Neuronal stem cell (in vitro differentiated cells): Measurements from ENCODE around the gene KIF3B.
A peak's percentile ranks its signal among the peaks of the same experiment; 100 is the strongest.

Experiments
- DNase-seq: peaks from one replicate; pipeline ENCODE4 v3.0.0-alpha.2; 2013; ENCODE audit warnings: low spot score
- H2AFZ ChIP-seq: one replicate; pipeline ENCODE4 v1.6.1; 2013; ENCODE audit warnings: mild to moderate bottlenecking, low read length, inconsistent platforms
- H2AK5ac ChIP-seq: 2 replicates; pipeline ENCODE4 v1.6.1; 2013; ENCODE audit warnings: low read depth, mild to moderate bottlenecking, inconsistent platforms, low read length, moderate library complexity, mixed read lengths
- H2BK120ac ChIP-seq: 2 replicates; pipeline ENCODE4 v1.6.1; 2013; ENCODE audit warnings: low read depth, mild to moderate bottlenecking, inconsistent platforms, low read length, moderate library complexity, mixed read lengths
- H2BK12ac ChIP-seq: one replicate; pipeline ENCODE4 v1.6.1; 2013; ENCODE audit warnings: low read length, inconsistent platforms
- H2BK15ac ChIP-seq: 2 replicates; pipeline ENCODE4 v1.6.1; 2013; ENCODE audit warnings: mild to moderate bottlenecking, low read length, inconsistent platforms, mixed read lengths
- H2BK5ac ChIP-seq: one replicate; pipeline ENCODE4 v1.6.1; 2013; ENCODE audit warnings: inconsistent platforms, mild to moderate bottlenecking, low read length, moderate library complexity
- H3K14ac ChIP-seq: one replicate; pipeline ENCODE4 v1.6.1; 2013; ENCODE audit warnings: low read length, inconsistent platforms
- H3K18ac ChIP-seq: 2 replicates; pipeline ENCODE4 v1.6.1; 2013; ENCODE audit warnings: low read length, inconsistent platforms
- H3K23ac ChIP-seq: 2 replicates; pipeline ENCODE4 v1.6.1; 2013; ENCODE audit warnings: low read depth, mild to moderate bottlenecking, mixed read lengths, low read length, inconsistent platforms; ENCODE audit not compliant: poor library complexity
- H3K27ac ChIP-seq: replicated peaks from 3 replicates; pipeline ENCODE4 v1.5.1; 2013; ENCODE audit warnings: low read length, inconsistent platforms
- H3K27me3 ChIP-seq, 3 experiments: 2 replicates each; pipeline ENCODE4 v1.6.1; 2013; ENCODE audit warnings: low read length in 3 of 3, mild to moderate bottlenecking in 2 of 3, inconsistent platforms in 1 of 3, low read depth in 1 of 3, mixed read lengths in 1 of 3, moderate library complexity in 1 of 3; ENCODE audit not compliant: control insufficient read depth in 3 of 3, insufficient read depth in 3 of 3
- H3K36me3 ChIP-seq, 2 donors: replicated peaks in 1 of 2; 2 replicates each; pipeline ENCODE4 v1.6.1; 2013; ENCODE audit warnings: low read length in 2 of 2; ENCODE audit not compliant: control insufficient read depth in 2 of 2, insufficient read depth in 2 of 2
- H3K4ac ChIP-seq: 2 replicates; pipeline ENCODE4 v1.6.1; 2013; ENCODE audit warnings: inconsistent platforms, mild to moderate bottlenecking, low read length, moderate library complexity
- H3K4me1 ChIP-seq, 2 donors: 1 replicate in 1 of 2; 2 replicates in 1 of 2; pipeline ENCODE4 v1.6.1; 2013; ENCODE audit warnings: low read length in 2 of 2, low read depth in 1 of 2; ENCODE audit not compliant: control insufficient read depth in 2 of 2, insufficient read depth in 1 of 2
- H3K4me2 ChIP-seq: one replicate; pipeline ENCODE4 v1.6.1; 2013; ENCODE audit warnings: mild to moderate bottlenecking, low read length, inconsistent platforms; ENCODE audit not compliant: insufficient read depth, poor library complexity, severe bottlenecking
- H3K4me3 ChIP-seq, 2 donors: 2 replicates each; pipeline ENCODE4 v1.5.1; 2013; ENCODE audit warnings: low read length in 2 of 2, mild to moderate bottlenecking in 2 of 2, inconsistent platforms in 1 of 2, moderate library complexity in 1 of 2
- H3K79me1 ChIP-seq: one replicate; pipeline ENCODE4 v1.6.1; 2013; ENCODE audit warnings: low read depth, mild to moderate bottlenecking, inconsistent platforms, low read length, moderate library complexity
- H3K9ac ChIP-seq: one replicate; pipeline ENCODE4 v1.6.1; 2013; ENCODE audit warnings: mild to moderate bottlenecking, low read depth, low read length, inconsistent platforms; ENCODE audit not compliant: poor library complexity
- H3K9me3 ChIP-seq, 2 donors: replicated peaks in 1 of 2; 2 replicates each; pipeline versions ENCODE3 to v1.6.1; 2013; ENCODE audit warnings: low read length in 2 of 2, mild to moderate bottlenecking in 2 of 2, inconsistent platforms in 1 of 2, low read depth in 1 of 2, mixed read lengths in 1 of 2, moderate library complexity in 1 of 2; ENCODE audit not compliant: control insufficient read depth in 2 of 2, insufficient read depth in 1 of 2
- H4K8ac ChIP-seq: one replicate; pipeline ENCODE4 v1.6.1; 2013; ENCODE audit warnings: low read depth, mild to moderate bottlenecking, inconsistent platforms, low read length, moderate library complexity
- H4K91ac ChIP-seq: one replicate; pipeline ENCODE4 v1.6.1; 2013; ENCODE audit warnings: low read length, low read depth, mild to moderate bottlenecking, inconsistent platforms; ENCODE audit not compliant: poor library complexity
- WGBS, 2 donors: extraction: QIAGEN DNeasy Blood & Tissue Kit; methylation state at CpG; one replicate each; pipeline ENCODE4 v1.1.7; 2013; ENCODE audit warnings: missing lambda C conversion rate in 2 of 2, mixed read lengths in 1 of 2; ENCODE audit not compliant: insufficient read length in 2 of 2, insufficient replicate concordance in 1 of 2; ENCODE audit errors: extremely low coverage in 2 of 2; 5-methylcytosine and 5-hydroxymethylcytosine counted together

The KIF3B gene

GRCh38 chr20:32359633-32360332 lies 82.3 kb downstream of the KIF3B start:
- no peak overlapping the region for H2BK5ac ChIP-seq
- no peak overlapping the region for H3K18ac ChIP-seq
- peaks cover 0 to 10% of the 10 kb centered on the region in 2 donors for H3K4me1 ChIP-seq
- peaks cover 0 to 12% of the 10 kb centered on the region in 2 donors for H3K36me3 ChIP-seq
- no peak overlapping the region for H4K8ac ChIP-seq
- peak overlapping the region; percentile 60 for H3K4me2 ChIP-seq
- H4K91ac ChIP-seq = no peak overlapping the region
- no peak overlapping the region for H2BK15ac ChIP-seq
- peak overlapping the region; percentile 87 to 88 for H3K4me3 ChIP-seq
- H3K14ac ChIP-seq = no peak overlapping the region
- no peak overlapping the region for H3K27ac ChIP-seq
- DNase-seq = no peak
- no peak overlapping the region for H2AK5ac ChIP-seq
- no peaks in the 10 kb centered on the region for H3K9me3 ChIP-seq
- H3K27me3 ChIP-seq = no peaks in the 10 kb centered on the region
- no peak overlapping the region for H2BK12ac ChIP-seq
- no CpG with 5 or more reads among the region's 11 CpGs for WGBS, 2 donors
- H3K4ac ChIP-seq = no peak overlapping the region
- peaks cover 2% of the 10 kb centered on the region for H3K79me1 ChIP-seq
- H2BK120ac ChIP-seq = no peak overlapping the region
- H2AFZ ChIP-seq = no peak overlapping the region
- H3K23ac ChIP-seq = no peak overlapping the region
- peak overlapping the region; percentile 82 for H3K9ac ChIP-seq

- Histone ChIP-seq H3K4me1 (peaks cover 0 to 10% of the 10 kb centered on the region in 2 donors), H3K4me3 (peak overlapping the region in 1 of 2 donors; percentile 87), H2BK15ac (no peak overlapping the region), H4K91ac (no peak overlapping the region), H3K27me3 (no peaks in the 10 kb centered on the region), H3K9ac (no peak overlapping the region), H3K14ac (no peak overlapping the region), H3K27ac (no peak overlapping the region), H2AFZ (no peak overlapping the region), H2AK5ac (no peak overlapping the region), H3K36me3 (peaks cover 0 to 14% of the 10 kb centered on the region in 2 donors), H3K9me3 (no peaks in the 10 kb centered on the region), H2BK12ac (no peak overlapping the region), H3K4ac (no peak overlapping the region), H2BK120ac (no peak overlapping the region), H3K23ac (no peak overlapping the region), H2BK5ac (no peak overlapping the region), H3K4me2 (no peak overlapping the region), H3K18ac (no peak overlapping the region), H4K8ac (no peak overlapping the region), H3K79me1 (peaks cover 2% of the 10 kb centered on the region)
- DNase-seq = no peak
- no CpG with 5 or more reads among the region's 5 CpGs for WGBS, 2 donors
Measured at GRCh38 chr20:32360333-32360634, 82.8 kb downstream of the KIF3B start.

GRCh38 chr20:32362901-32363364 lies 85.5 kb downstream of the KIF3B start:
- Histone ChIP-seq H4K8ac (no peak overlapping the region), H3K36me3 (peaks cover 0 to 33% of the 10 kb centered on the region in 2 donors), H3K4ac (no peak overlapping the region), H2BK120ac (no peak overlapping the region), H3K9me3 (no peaks in the 10 kb centered on the region), H3K9ac (no peak overlapping the region), H3K14ac (no peak overlapping the region), H3K27me3 (no peaks in the 10 kb centered on the region), H2BK12ac (no peak overlapping the region), H3K79me1 (peaks cover 8% of the 10 kb centered on the region), H3K4me2 (no peak overlapping the region), H2BK15ac (no peak overlapping the region), H4K91ac (no peak overlapping the region), H3K23ac (no peak overlapping the region), H3K27ac (no peak overlapping the region), H2BK5ac (no peak overlapping the region), H3K4me1 (peaks cover 7 to 19% of the 10 kb centered on the region in 2 donors), H3K18ac (no peak overlapping the region), H2AFZ (no peak overlapping the region), H3K4me3 (no peak overlapping the region), H2AK5ac (no peak overlapping the region)
- no CpG with 5 or more reads among the region's 4 CpGs for WGBS, 2 donors
- no peak for DNase-seq

GRCh38 chr20:32363492-32363891 lies 86.0 kb downstream of the KIF3B start:
- no peak overlapping the region for H4K8ac ChIP-seq
- H3K27me3 ChIP-seq = no peaks in the 10 kb centered on the region
- WGBS, 2 donors = no CpG with 5 or more reads among the region's 2 CpGs
- no peaks in the 10 kb centered on the region for H3K9me3 ChIP-seq
- H3K27ac ChIP-seq = no peak overlapping the region
- peaks cover 0 to 39% of the 10 kb centered on the region in 2 donors for H3K36me3 ChIP-seq
- peaks cover 7 to 19% of the 10 kb centered on the region in 2 donors for H3K4me1 ChIP-seq
- no peak overlapping the region for H3K9ac ChIP-seq
- no peak overlapping the region for H3K4me2 ChIP-seq
- H3K79me1 ChIP-seq = peaks cover 8% of the 10 kb centered on the region
- H2BK5ac ChIP-seq = no peak overlapping the region
- no peak overlapping the region for H4K91ac ChIP-seq
- H3K14ac ChIP-seq = no peak overlapping the region
- no peak overlapping the region for H3K23ac ChIP-seq
- no peak overlapping the region for H3K4me3 ChIP-seq
- H2AFZ ChIP-seq = no peak overlapping the region
- no peak overlapping the region for H3K4ac ChIP-seq
- H2BK120ac ChIP-seq = no peak overlapping the region
- no peak overlapping the region for H2AK5ac ChIP-seq
- DNase-seq = no peak
- H3K18ac ChIP-seq = no peak overlapping the region
- no peak overlapping the region for H2BK15ac ChIP-seq
- H2BK12ac ChIP-seq = no peak overlapping the region
